Cardiac fibroblast (primary cell): ENCODE measurements around the gene ETFB.
"Not testable (repeated sequence)": the region's sequence is repeated elsewhere in the genome, so short reads cannot be mapped to it uniquely, and the experiment has no call there.

Experiments used
- DNase-seq, 2 donors: peaks; one replicate each; pipeline versions ENCODE4 v3.0.0 to v3.0.0-alpha.2; 2010; ENCODE audit warnings: low read depth in 2 of 2
- H3K4me3 ChIP-seq, 2 donors: replicated peaks in 1 of 2; 1 replicate in 1 of 2; 2 replicates in 1 of 2; pipeline ENCODE4 v1.5.1; 2011; ENCODE audit warnings: low read depth in 2 of 2, low read length in 2 of 2, mild to moderate bottlenecking in 2 of 2, moderate library complexity in 1 of 2
- CTCF ChIP-seq: IDR thresholded peaks from one replicate; pipeline ENCODE4 v1.5.1; 2011; ENCODE audit warnings: low read depth, mild to moderate bottlenecking, low read length, inconsistent platforms

Gene ETFB

GRCh38 chr19:51365965-51366388 lies at the start of gene ETFB:
Gene ETFB, minus strand, starts transcription at chr19:51366388. Its CDS starts 62 bp downstream, at chr19:51366326.
- DNase-seq: no peak
- H3K4me3 ChIP-seq: peak within 1 kb of the TSS; percentile 86 to 92
- TF ChIP-seq CTCF: no peak

DNA sequence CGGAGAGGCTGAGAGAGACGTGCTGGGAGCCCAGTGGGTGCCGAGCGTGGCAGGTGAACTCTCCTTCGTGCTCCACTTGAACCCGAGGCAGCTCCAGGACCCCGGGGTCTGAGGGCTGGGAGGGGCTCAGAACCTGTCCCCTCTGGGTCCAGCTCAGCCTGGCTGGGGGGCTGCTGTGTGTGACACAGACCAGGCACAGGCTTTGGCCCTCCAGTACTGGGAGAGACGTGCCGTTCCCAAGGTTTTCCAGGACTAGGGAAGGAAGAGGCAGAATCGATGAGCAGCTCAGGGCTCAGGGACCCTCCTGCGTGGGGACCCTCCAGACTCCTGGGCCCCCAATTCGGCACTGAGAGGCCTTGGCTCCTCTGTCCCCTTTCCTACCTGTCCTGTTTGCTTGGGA lies 49.0 kb upstream of the ETFB start:
- no peak overlapping the region for H3K4me3 ChIP-seq
- no peak for DNase-seq
- no peak for TF ChIP-seq CTCF

DNA sequence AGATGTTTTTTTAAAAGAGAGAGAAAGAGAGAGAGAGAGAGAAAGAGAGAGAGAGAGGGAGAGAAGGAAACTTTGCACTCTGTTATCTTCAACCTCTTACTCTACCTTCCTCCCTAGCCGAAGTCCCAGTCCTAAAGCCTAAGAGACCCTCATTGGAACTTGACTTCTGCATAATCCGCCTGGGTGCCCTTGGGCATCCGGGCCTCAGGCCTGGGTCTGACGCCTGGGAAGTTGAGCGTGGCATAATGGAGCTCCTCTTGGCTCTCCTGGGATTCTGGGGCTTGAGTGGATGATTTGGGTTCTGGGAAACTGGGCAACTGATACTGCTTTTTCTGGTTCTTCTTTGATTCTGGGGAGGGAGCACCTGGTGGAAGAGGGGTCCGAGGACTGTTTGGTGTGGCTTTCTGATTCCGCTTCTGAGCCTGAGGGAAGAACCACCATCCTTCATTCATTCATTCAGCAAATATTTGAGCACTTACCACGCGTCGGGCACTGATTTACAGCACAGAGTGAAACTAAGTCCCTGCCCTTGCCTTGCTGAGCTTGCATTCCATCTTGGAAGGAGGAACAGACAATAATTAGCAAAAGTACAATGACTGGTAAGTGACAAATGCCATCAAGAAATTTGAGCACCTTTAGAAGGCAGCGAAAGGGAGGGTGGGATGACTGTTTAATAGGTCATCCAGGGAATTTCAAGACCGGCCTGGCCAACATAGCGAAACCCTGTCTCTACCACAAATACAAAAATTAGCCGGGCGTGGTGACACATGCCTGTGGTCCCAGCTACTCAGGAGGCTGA lies 45.0 kb upstream of the ETFB start:
- TF ChIP-seq CTCF: no peak
- no peak for DNase-seq
- no peak overlapping the region for H3K4me3 ChIP-seq

DNA sequence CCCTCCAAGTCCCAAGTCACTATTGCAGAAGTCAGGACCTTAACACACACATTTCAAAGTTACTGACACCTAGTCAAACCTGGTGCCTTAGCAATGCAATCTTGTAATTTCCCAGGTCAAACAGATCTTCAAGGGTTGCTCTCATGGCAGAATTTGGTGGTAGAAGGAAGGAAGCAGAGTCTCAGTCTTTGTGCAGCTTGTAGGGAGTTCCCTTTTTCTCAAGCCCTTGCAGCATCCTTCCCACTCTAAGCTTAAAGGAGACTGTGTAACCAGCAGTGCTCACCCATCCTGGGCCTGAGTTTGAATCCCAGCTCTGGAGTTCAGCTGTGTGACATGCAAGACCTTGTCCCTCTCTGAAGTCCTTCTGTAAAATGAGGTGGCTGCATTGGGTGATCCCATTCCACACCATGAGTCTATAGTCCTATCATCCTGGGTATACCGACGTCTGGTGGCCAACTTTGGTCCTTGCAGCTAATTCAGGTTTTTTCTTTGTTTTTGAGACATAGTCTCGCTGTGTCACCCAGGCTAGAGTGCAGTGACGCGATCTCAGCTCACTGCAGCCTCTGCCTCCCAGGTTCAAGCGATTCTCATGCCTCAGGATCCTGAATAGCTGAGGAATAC lies 41.4 kb upstream of the ETFB start:
- H3K4me3 ChIP-seq: no peak overlapping the region
- TF ChIP-seq CTCF: peak; percentile 66
- DNase-seq: peak; percentile 44 to 56

- no peak for DNase-seq
- no peak overlapping the region for H3K4me3 ChIP-seq
- TF ChIP-seq CTCF: no peak
Measured at GRCh38 chr19:51402117-51402516, 35.9 kb upstream of the ETFB start.

DNA sequence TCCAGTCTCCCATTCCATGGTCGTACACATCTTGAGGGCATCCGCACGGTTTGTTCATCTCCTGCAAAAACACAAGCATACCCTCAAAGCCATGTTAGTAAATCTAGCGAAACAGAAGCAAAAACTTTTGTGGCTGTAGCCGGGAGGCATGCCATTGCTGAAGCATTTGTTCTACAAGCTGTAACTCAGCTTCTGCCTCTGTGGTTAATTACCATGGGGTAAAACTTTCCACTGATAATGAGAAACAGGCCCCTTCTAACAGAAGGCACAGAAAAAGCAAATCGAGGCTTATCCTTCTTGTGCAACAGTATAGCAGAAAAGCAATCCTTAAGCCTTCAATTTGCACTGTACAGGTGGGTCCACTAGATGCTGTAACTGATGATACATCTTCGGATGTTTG lies 33.7 kb upstream of the ETFB start:
- H3K4me3 ChIP-seq, DNase-seq: not testable (repeated sequence)

DNA sequence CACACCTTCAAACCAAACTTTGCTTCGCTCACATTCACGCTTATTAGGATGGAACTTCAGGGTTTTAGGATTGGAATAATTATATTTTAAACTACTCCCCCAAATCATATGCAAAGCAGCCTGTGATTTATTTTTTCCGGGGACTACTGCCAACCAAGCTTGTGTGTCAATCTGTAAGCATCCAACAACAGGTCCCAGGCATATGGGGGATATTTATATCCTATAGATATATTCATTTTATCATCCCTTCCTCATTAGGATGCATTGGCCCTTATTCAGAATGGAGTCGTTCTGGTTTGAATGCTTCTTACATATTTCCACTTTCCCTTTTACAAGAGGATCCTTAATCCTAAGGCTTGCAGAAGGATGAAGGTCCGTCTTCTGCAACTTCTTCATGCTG lies 33.0 kb upstream of the ETFB start:
- no peak for TF ChIP-seq CTCF
- no peak overlapping the region for H3K4me3 ChIP-seq
- DNase-seq: no peak
